ENCODE measurements around the gene INPP5J. TPM values are rescaled to one million over a fixed set of nuclear protein-coding genes. Genes with fewer than 3 reads are reported as not detected.
A peak's percentile ranks its signal among the peaks of the same experiment; 100 is the strongest.
"Not testable (repeated sequence)": the region's sequence is repeated elsewhere in the genome, so short reads cannot be mapped to it uniquely, and the experiment has no call there.

The INPP5J gene
- total and polyA plus RNA-seq, 2 donors (not counting 1 experiment from before 2014, with no cell fraction given) = 0.17 to 0.33 TPM

GRCh38 chr22:31075961-31076360 is 46.8 kb upstream of the INPP5J start:
- H3K9ac ChIP-seq (ENCODE audit: insufficient read depth, low read length) = peak overlapping the region; percentile 51
- no peaks in the 10 kb centered on the region for H3K36me3 ChIP-seq (ENCODE audit: control insufficient read depth, insufficient read depth, low read length)
- peak overlapping the region; percentile 58 for H3K27ac ChIP-seq (ENCODE audit: insufficient read depth, low read length)
- no peak overlapping the region for H3K4me3 ChIP-seq (replicated peaks in 1 of 4; ENCODE audit: control extremely low read depth in 1 of 4, insufficient read depth in 1 of 4, low read depth in 3 of 4, low read length in 4 of 4)
- no peaks in the 10 kb centered on the region for H3K27me3 ChIP-seq (ENCODE audit: control insufficient read depth, insufficient read depth, low read length)
- DNase-seq (ENCODE audit: low read depth in 2 of 2) = peak in 1 of 2 donors; percentile 93
- H4K20me1 ChIP-seq (ENCODE audit: control insufficient read depth, extremely low read depth, insufficient read depth, low read length) = no peaks in the 10 kb centered on the region
- H3K79me2 ChIP-seq (ENCODE audit: control insufficient read depth, insufficient read depth, low read length) = no peaks in the 10 kb centered on the region
- H3K4me1 ChIP-seq (ENCODE audit: control insufficient read depth, extremely low read depth, insufficient read depth, low read length) = peaks cover 3% of the 10 kb centered on the region
- no peaks in the 10 kb centered on the region for H3K9me3 ChIP-seq (ENCODE audit: control insufficient read depth, insufficient read depth, low read depth, low read length)
- TF ChIP-seq EZH2 (IDR thresholded peaks at IDR 0.05; ENCODE audit: low read length, missing control alignments) (no peak), CTCF (conservative IDR thresholded peaks at IDR 0.05 in 1 of 2, IDR thresholded peaks at IDR 0.05 in 1 of 2; ENCODE audit: low read depth in 1 of 2, low read length in 2 of 2) (no peak)
- H2AFZ ChIP-seq (ENCODE audit: low read length) = peak overlapping the region; percentile 48
- no peak overlapping the region for H3K4me2 ChIP-seq (ENCODE audit: extremely low read depth, insufficient read depth, low read length)

- no peaks in the 10 kb centered on the region for H3K36me3 ChIP-seq (ENCODE audit: control insufficient read depth, insufficient read depth, low read length)
- H3K79me2 ChIP-seq (ENCODE audit: control insufficient read depth, insufficient read depth, low read length) = peaks cover 15% of the 10 kb centered on the region
- no peaks in the 10 kb centered on the region for H3K27me3 ChIP-seq (ENCODE audit: control insufficient read depth, insufficient read depth, low read length)
- H3K4me1 ChIP-seq (ENCODE audit: control insufficient read depth, extremely low read depth, insufficient read depth, low read length) = peaks cover 3% of the 10 kb centered on the region
- H4K20me1 ChIP-seq (ENCODE audit: control insufficient read depth, extremely low read depth, insufficient read depth, low read length) = no peaks in the 10 kb centered on the region
- TF ChIP-seq CTCF (conservative IDR thresholded peaks at IDR 0.05 in 1 of 2, IDR thresholded peaks at IDR 0.05 in 1 of 2; ENCODE audit: low read depth in 1 of 2, low read length in 2 of 2) (no peak), EZH2 (IDR thresholded peaks at IDR 0.05; ENCODE audit: low read length, missing control alignments) (no peak)
- no peaks in the 10 kb centered on the region for H3K9me3 ChIP-seq (ENCODE audit: control insufficient read depth, insufficient read depth, low read depth, low read length)
- no peak overlapping the region for H3K27ac ChIP-seq (ENCODE audit: insufficient read depth, low read length)
- DNase-seq (ENCODE audit: low read depth in 2 of 2) = no peak
- H3K4me2 ChIP-seq (ENCODE audit: extremely low read depth, insufficient read depth, low read length) = no peak overlapping the region
- H2AFZ ChIP-seq (ENCODE audit: low read length) = no peak overlapping the region
- H3K4me3 ChIP-seq (replicated peaks in 1 of 4; ENCODE audit: control extremely low read depth in 1 of 4, insufficient read depth in 1 of 4, low read depth in 3 of 4, low read length in 4 of 4) = no peak overlapping the region
- H3K9ac ChIP-seq (ENCODE audit: insufficient read depth, low read length) = no peak overlapping the region
Observed at GRCh38 chr22:31077681-31078080, 45.1 kb upstream of the INPP5J start.

GRCh38 chr22:31078389-31078788 is 44.4 kb upstream of the INPP5J start:
- Histone ChIP-seq H2AFZ (ENCODE audit: low read length) (peak overlapping the region; percentile 4), H3K79me2 (ENCODE audit: control insufficient read depth, insufficient read depth, low read length) (peaks cover 22% of the 10 kb centered on the region)
- DNase-seq (ENCODE audit: low read depth in 2 of 2); H4K20me1 ChIP-seq (ENCODE audit: control insufficient read depth, extremely low read depth, insufficient read depth, low read length); H3K27me3 ChIP-seq (ENCODE audit: control insufficient read depth, insufficient read depth, low read length); H3K9me3 ChIP-seq (ENCODE audit: control insufficient read depth, insufficient read depth, low read depth, low read length); H3K9ac ChIP-seq (ENCODE audit: insufficient read depth, low read length); H3K36me3 ChIP-seq (ENCODE audit: control insufficient read depth, insufficient read depth, low read length); H3K4me2 ChIP-seq (ENCODE audit: extremely low read depth, insufficient read depth, low read length); H3K27ac ChIP-seq (ENCODE audit: insufficient read depth, low read length); H3K4me3 ChIP-seq (replicated peaks in 1 of 4; ENCODE audit: control extremely low read depth in 1 of 4, insufficient read depth in 1 of 4, low read depth in 3 of 4, low read length in 4 of 4); H3K4me1 ChIP-seq (ENCODE audit: control insufficient read depth, extremely low read depth, insufficient read depth, low read length): not testable (repeated sequence)

All from fibroblast of lung (primary cell).